HepG2 (cell line): Measurements from ENCODE around the gene CEP63. TPM values are rescaled to one million over a fixed set of nuclear protein-coding genes. Genes with fewer than 3 reads are reported as not detected.
A peak's percentile ranks its signal among the peaks of the same experiment; 100 is the strongest.

ENCODE experiments used
- ATAC-seq: fragments of 200-7000 bp; cut with Tn5 transposase; 3 replicates; pipeline ENCODE4 v1.9.1; 2020; ENCODE audit warnings: mild to moderate bottlenecking, moderate library complexity
- BruUV-seq: library from RNA; stranded (reverse); fragments of 400-500 nt; replicated peaks from 2 replicates; lab custom pipeline; 2021; lab: Mats Ljungman, UMichigan
- CTCF ChIA-PET: fragments of 300-600 bp; formaldehyde crosslinking; extraction: SDS; loops from one replicate; lab custom pipeline; 2021; ENCODE audit warnings: low total read pairs, inconsistent platforms, low intra/inter-chr PET ratio; lab: Yijun Ruan, JAX
- POLR2A ChIA-PET: fragments of 350-600 bp; sonication (Branson Sonifier 250); formaldehyde crosslinking; loops from one replicate; lab custom pipeline; 2020; ENCODE audit warnings: antibody characterized with exemption, inconsistent platforms; lab: Yijun Ruan, JAX
- DNase-seq: peaks from one replicate; pipeline ENCODE4 v3.0.0-alpha.2; 2015; ENCODE audit warnings: low spot score
- FAIRE-seq: peaks from 3 replicates; lab custom pipeline; 2011; peaks lifted over from hg19 to GRCh38; lab: Jason Lieb, UNC
- H2AFZ ChIP-seq: one replicate; pipeline ENCODE4 v1.6.1; 2011; ENCODE audit warnings: low read length, inconsistent platforms
- H3K27ac ChIP-seq: fragments of 300-600 bp; 3 replicates; pipeline ENCODE4 v1.8.0; 2011; ENCODE audit warnings: mixed run types, mild to moderate bottlenecking, mixed read lengths, low read length, inconsistent platforms; ENCODE audit not compliant: insufficient read depth; ENCODE audit errors: extremely low read length
- H3K27me3 ChIP-seq, 2 experiments: fragments of 200-600 bp in 1 of 2; 2 replicates in 1 of 2; 3 replicates in 1 of 2; pipeline versions ENCODE4 v1.6.0 to v1.8.0; 2011; ENCODE audit warnings: low read length in 2 of 2, mild to moderate bottlenecking in 2 of 2, moderate library complexity in 2 of 2, inconsistent platforms in 1 of 2; ENCODE audit not compliant: insufficient read depth in 2 of 2, control insufficient read depth in 1 of 2
- H3K36me3 ChIP-seq, 2 experiments: fragments of 200-600 bp in 1 of 2; replicated peaks in 1 of 2; 2 replicates in 1 of 2; 3 replicates in 1 of 2; pipeline versions ENCODE4 v1.5.1 to v1.8.0; 2011; ENCODE audit warnings: low read length in 2 of 2, inconsistent platforms in 1 of 2; ENCODE audit not compliant: insufficient read depth in 2 of 2, control insufficient read depth in 1 of 2
- H3K4me1 ChIP-seq: 2 replicates; pipeline ENCODE4 v1.5.1; 2012; ENCODE audit warnings: low read length, inconsistent platforms; ENCODE audit not compliant: insufficient read depth
- H3K4me2 ChIP-seq: 2 replicates; pipeline ENCODE4 v1.6.0; 2011; ENCODE audit warnings: low read depth, low read length, inconsistent platforms
- H3K4me3 ChIP-seq, 3 experiments: fragments of 200-600 bp in 1 of 3; sonication (generic), shearing (Covaris generic) in 1 of 3; replicated peaks in 1 of 3; 2 replicates each; pipeline ENCODE4 v1.5.1; 2011 to 2016; ENCODE audit warnings: low read length in 3 of 3, inconsistent platforms in 2 of 3, low read depth in 2 of 3, mild to moderate bottlenecking in 2 of 3, control low read depth in 1 of 3, mixed read lengths in 1 of 3; ENCODE audit not compliant: insufficient read depth in 1 of 3
- H3K79me2 ChIP-seq: one replicate; pipeline ENCODE4 v1.6.1; 2011; ENCODE audit warnings: low read length, inconsistent platforms; ENCODE audit not compliant: insufficient read depth
- H3K9ac ChIP-seq: 2 replicates; pipeline ENCODE4 v1.6.0; 2011; ENCODE audit warnings: mild to moderate bottlenecking, low read depth, low read length, inconsistent platforms; ENCODE audit not compliant: insufficient read depth
- H3K9me3 ChIP-seq: 2 replicates; pipeline ENCODE4 v1.5.1; 2012; ENCODE audit warnings: mild to moderate bottlenecking, low read length
- H4K20me1 ChIP-seq: 2 replicates; pipeline ENCODE4 v1.6.0; 2011; ENCODE audit warnings: inconsistent platforms, mild to moderate bottlenecking, low read length, moderate library complexity; ENCODE audit not compliant: insufficient read depth
- FOSL2 ChIP-seq: sonication (generic); formaldehyde crosslinking; IDR thresholded peaks from 2 replicates; pipeline ENCODE4 v1.4.0; 2020; ENCODE audit warnings: missing genetic modification reagents
- TEAD3 ChIP-seq: optimal IDR thresholded peaks from 2 replicates; pipeline ENCODE3; 2016; ENCODE audit warnings: borderline replicate concordance
- ZNF30 ChIP-seq: sonication (generic); formaldehyde crosslinking; IDR thresholded peaks from 2 replicates; pipeline ENCODE4 v1.5.0; 2020; ENCODE audit warnings: mild to moderate bottlenecking, missing genetic modification reagents
- ZNF383 ChIP-seq: sonication (generic); formaldehyde crosslinking; IDR thresholded peaks from 2 replicates; pipeline ENCODE4 v1.4.0; 2020; ENCODE audit warnings: missing genetic modification reagents, mild to moderate bottlenecking, borderline replicate concordance
- WGBS: methylation state at CpG from one replicate; pipeline ENCODE4 v1.1.6; 2017; ENCODE audit warnings: low lambda C conversion rate; 5-methylcytosine and 5-hydroxymethylcytosine counted together
- in situ Hi-C: cut with HindIII; loops from 2 replicates; pipeline ENCODE4 v1.10.0; 2017; ENCODE audit warnings: low pct_unique_long_range_greater_than_20kb; ENCODE audit not compliant: extremely low pct_ligation_motif_present
- intact Hi-C: fragments of 100-400 bp; cut with micrococcal nuclease; formaldehyde crosslinking; loops from one replicate; pipeline ENCODE4 v1.10.0; 2022; ENCODE audit not compliant: unreplicated experiment
- polyA plus RNA-seq, 8 experiments: library from polyadenylated mRNA; depleted of rRNA in 3 of 8; stranded (reverse) in 7 of 8; unstranded in 1 of 8; fragments of >200 nt; fragmentation: Illumina TruSeq in 4 of 8; extraction: Trizol in 4 of 8; gene quantifications; 2 replicates each; pipeline versions ENCODE4 v1.2.1 to v1.2.3, GENCODE V29; 2011 to 2016; ENCODE audit warnings: low read depth in 4 of 8, missing spikeins in 1 of 8, mixed read lengths in 1 of 8; ENCODE audit not compliant: insufficient read depth in 1 of 8
- total RNA-seq, 5 experiments: library from RNA; depleted of rRNA; stranded (reverse); fragments of >200 nt; fragmentation: Illumina TruSeq; extraction: Trizol; gene quantifications; 2 replicates each; pipeline ENCODE4 v1.2.3, GENCODE V29; 2016; ENCODE audit warnings: low read depth in 1 of 5

Gene CEP63
- total and polyA plus RNA-seq, 2 of the 13 experiments (the other 11 are each of a cell fraction or from before 2014, with no cell fraction given) = 7.2 to 18.4 TPM

DNA sequence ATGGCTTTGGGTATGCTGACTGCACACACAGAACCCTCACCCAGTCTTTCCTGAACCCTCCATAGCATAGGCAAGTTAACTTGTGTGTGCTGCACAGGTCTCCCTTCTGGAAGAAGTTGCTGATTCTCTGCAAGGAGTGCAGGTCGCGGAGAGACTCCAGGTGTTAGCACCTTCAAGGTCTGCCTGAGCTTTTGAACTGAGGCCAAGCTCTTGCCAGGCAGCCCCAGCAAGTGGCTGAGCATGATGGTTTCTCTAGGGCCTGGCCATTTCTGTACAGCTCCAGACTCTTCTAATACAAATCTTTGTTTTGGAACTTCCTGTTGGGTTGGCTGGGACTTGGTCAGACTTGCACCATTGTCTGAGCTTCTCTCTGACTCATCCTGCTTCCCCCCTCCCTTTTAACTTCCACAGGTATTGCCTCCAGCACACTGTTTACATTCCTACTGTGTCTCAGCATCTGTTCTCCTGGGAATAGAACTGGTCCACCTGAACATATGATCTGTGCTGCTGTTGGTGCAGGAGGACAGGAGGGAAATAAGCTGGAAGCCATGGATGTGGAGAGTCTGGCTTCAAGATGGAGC lies 111.6 kb downstream of the CEP63 start:
- Histone ChIP-seq H3K9ac (no peak overlapping the region), H3K9me3 (no peaks in the 10 kb centered on the region), H3K27me3 (peaks cover 1 to 39% of the 10 kb centered on the region in 2 experiments; a peak in 2 of 5 replicates), H2AFZ (no peak overlapping the region), H3K27ac (no peak overlapping the region), H3K4me1 (no peaks in the 10 kb centered on the region), H3K36me3 (no peaks in the 10 kb centered on the region), H3K79me2 (no peaks in the 10 kb centered on the region), H3K4me3 (no peak overlapping the region), H4K20me1 (no peaks in the 10 kb centered on the region), H3K4me2 (no peak overlapping the region)
- peak; percentile 28; the same call in 1 of the 3 replicates for ATAC-seq
- FAIRE-seq = no peak
- intact Hi-C loops (no loop called here), in situ Hi-C loops (no loop called here)
- BruUV-seq = no TSS peak
- ChIA-PET CTCF (no interaction called here), POLR2A (no interaction called here)
- WGBS = no CpG with 5 or more reads among the region's 2 CpGs
- peak; percentile 26 for TF ChIP-seq TEAD3 (CRISPR knock-in tag)
- TF ChIP-seq ZNF30 = no peak
- peak; percentile 38 for TF ChIP-seq FOSL2 (CRISPR knock-in tag)
- DNase-seq = peak; percentile 11

DNA sequence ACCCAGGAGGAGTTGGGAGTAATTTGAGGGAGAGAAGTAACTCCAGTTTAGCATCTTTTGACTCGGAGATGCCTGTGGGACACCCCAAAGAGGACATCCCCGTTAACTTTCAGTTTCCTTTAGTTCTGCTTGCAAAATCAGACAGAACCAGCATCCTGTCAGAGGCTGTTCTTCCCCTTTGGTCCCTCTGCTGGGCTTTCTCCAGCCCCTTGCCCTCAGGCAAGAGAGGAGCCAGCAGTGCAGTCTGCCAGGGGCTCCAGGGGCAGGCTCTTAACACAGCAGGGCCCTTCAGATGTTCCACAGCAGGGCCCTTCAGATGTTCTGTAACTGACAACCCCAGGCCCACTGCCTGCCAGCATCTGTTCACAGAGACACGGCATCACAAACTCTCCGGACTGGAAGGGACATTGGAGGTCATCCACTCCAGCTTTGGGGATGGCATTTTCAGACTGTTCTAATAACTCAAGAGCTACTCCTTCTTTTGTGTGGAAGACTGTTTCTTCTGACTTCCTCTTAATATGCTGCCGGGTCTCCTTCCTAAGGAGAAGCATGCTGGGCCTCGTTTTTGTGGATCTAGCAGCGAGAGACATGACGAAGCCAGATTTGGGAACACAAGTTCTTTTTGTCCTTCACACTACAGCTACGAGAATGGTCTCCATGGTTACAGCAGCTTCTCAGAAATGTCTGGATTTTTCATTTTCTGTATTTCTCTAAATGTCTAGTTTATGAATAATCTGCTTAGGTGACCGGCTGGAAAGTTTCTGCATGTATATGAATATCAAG lies 113.1 kb downstream of the CEP63 start:
- CTCF ChIA-PET = no interaction called here
- intact Hi-C loops = no loop called here
- no TSS peak for BruUV-seq

More for the DNA sequence above, 113.1 kb downstream of the CEP63 start:
- H3K36me3 ChIP-seq = no peaks in the 10 kb centered on the region
- in situ Hi-C loops = no loop called here
- H3K4me3 ChIP-seq = no peak overlapping the region
- no peak overlapping the region for H3K9ac ChIP-seq
- H3K4me2 ChIP-seq = no peak overlapping the region
- H3K27ac ChIP-seq = no peak overlapping the region
- no peak for ATAC-seq
- no peaks in the 10 kb centered on the region for H3K79me2 ChIP-seq
- no peak for TF ChIP-seq ZNF383 (CRISPR knock-in tag)
- TF ChIP-seq, all 625 proteins: peak for 0
- POLR2A ChIA-PET = no interaction called here
- DNase-seq = no peak
- Histone ChIP-seq H2AFZ (no peak overlapping the region), H3K9me3 (no peaks in the 10 kb centered on the region), H3K27me3 (peaks cover 2 to 37% of the 10 kb centered on the region in 2 experiments; a peak in 2 of 5 replicates), H4K20me1 (no peaks in the 10 kb centered on the region), H3K4me1 (no peaks in the 10 kb centered on the region)
- 2% methylated on average over 10 of the region's 10 CpGs for WGBS
- FAIRE-seq = no peak
